NCI-H345 treated with DMSO at 0.1 percent for 48 hours (cell line): Measurements from ENCODE around the gene TTYH2.
A peak's percentile ranks its signal among the peaks of the same experiment; 100 is the strongest.

Source experiments
- DNase-seq: peaks from one replicate; lab custom pipeline; 2025; ENCODE audit not compliant: unreplicated experiment; lab: John Stamatoyannopoulos, UW

Gene TTYH2

GRCh38 chr17:74282587-74283370 lies 69.4 kb downstream of the TTYH2 start:
- DNase-seq: no peak

- DNase-seq: no peak
Observed at GRCh38 chr17:74283371-74283673, 70.0 kb downstream of the TTYH2 start.

- no peak for DNase-seq
Observed at GRCh38 chr17:74287031-74287602, 73.7 kb downstream of the TTYH2 start.

GRCh38 chr17:74288785-74289184 lies 75.4 kb downstream of the TTYH2 start:
- no peak for DNase-seq

- DNase-seq: no peak
Observed at GRCh38 chr17:74289688-74290087, 76.3 kb downstream of the TTYH2 start.

- no peak for DNase-seq
Observed at GRCh38 chr17:74290340-74290739, 77.0 kb downstream of the TTYH2 start.

- no peak for DNase-seq
Observed at GRCh38 chr17:74292495-74292894, 79.1 kb downstream of the TTYH2 start.

GRCh38 chr17:74295625-74296547 lies 82.5 kb downstream of the TTYH2 start:
- DNase-seq: no peak

- DNase-seq: peak; percentile 20
Observed at GRCh38 chr17:74296548-74296936, 83.2 kb downstream of the TTYH2 start.

- DNase-seq: no peak
Observed at GRCh38 chr17:74297941-74298340, 84.6 kb downstream of the TTYH2 start.

GRCh38 chr17:74298778-74299177 lies 85.4 kb downstream of the TTYH2 start:
- no peak for DNase-seq

- no peak for DNase-seq
Observed at GRCh38 chr17:74299226-74300009, 86.0 kb downstream of the TTYH2 start.

- no peak for DNase-seq
Observed at GRCh38 chr17:74303305-74303704, 89.9 kb downstream of the TTYH2 start.

GRCh38 chr17:74304184-74304583 lies 90.8 kb downstream of the TTYH2 start:
- no peak for DNase-seq

- DNase-seq: no peak
Observed at GRCh38 chr17:74305865-74306654, 92.7 kb downstream of the TTYH2 start.

- DNase-seq: no peak
Observed at GRCh38 chr17:74307984-74308773, 94.8 kb downstream of the TTYH2 start.

GRCh38 chr17:74309902-74310301 lies 96.5 kb downstream of the TTYH2 start:
- no peak for DNase-seq
